ENCODE data around the gene CCNT1. TPM values are rescaled to one million over a fixed set of nuclear protein-coding genes. Genes with fewer than 3 reads are reported as not detected.
A peak's percentile ranks its signal among the peaks of the same experiment; 100 is the strongest.
"Not testable (repeated sequence)": the region's sequence is repeated elsewhere in the genome, so short reads cannot be mapped to it uniquely, and the experiment has no call there.

The CCNT1 gene
- polyA plus RNA-seq, 3 donors from 2014 or later, result 5.5 to 27.1 (median 9.6) TPM

GRCh38 chr12:48651681-48652080 lies 64.8 kb downstream of the CCNT1 start:
- Mint-ChIP-seq H3K4me1 (peaks cover 0 to 12% of the 10 kb centered on the region in 2 donors), H3K4me3 (no peak overlapping the region), H3K27ac (peak overlapping the region in 4 of 6 donors; percentile 9 to 67 (median 19)), H3K9me3 (no peaks in the 10 kb centered on the region), H3K36me3 (peaks cover 10 to 45% (median 19%) of the 10 kb centered on the region in 3 donors), H3K27me3 (ENCODE audit: low read depth in 3 of 3) (peaks cover 0 to 5% (median 0%) of the 10 kb centered on the region in 3 donors)
- no peak for DNase-seq

DNA sequence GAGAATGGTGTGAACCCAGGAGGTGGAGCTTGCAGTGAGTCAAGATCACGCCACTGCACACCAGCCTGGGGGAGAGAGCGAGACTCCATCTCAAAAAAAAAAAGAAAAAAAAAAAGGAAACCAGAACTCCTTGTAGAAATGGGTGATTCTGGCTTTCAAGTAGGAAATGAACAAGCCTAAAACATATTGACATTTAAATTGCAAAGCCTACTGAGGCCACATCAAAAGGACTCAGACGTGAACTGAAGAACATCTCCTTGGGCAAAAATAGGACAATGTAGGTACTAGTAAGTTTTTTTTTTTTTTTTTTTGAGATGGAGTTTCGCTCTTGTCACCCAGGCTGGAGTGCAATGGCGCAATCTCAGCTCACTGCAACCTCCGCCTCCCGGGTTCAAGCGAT lies 71.2 kb downstream of the CCNT1 start:
- not testable (repeated sequence) for H3K4me1 Mint-ChIP-seq; H3K4me3 Mint-ChIP-seq; H3K9me3 Mint-ChIP-seq; H3K27me3 Mint-ChIP-seq (ENCODE audit: low read depth in 3 of 3); H3K27ac Mint-ChIP-seq; DNase-seq
- H3K36me3 Mint-ChIP-seq, result peaks cover 12 to 26% (median 16%) of the 10 kb centered on the region in 3 donors

GRCh38 chr12:48643011-48643410 lies 73.5 kb downstream of the CCNT1 start:
- H3K36me3 Mint-ChIP-seq, result peaks cover 17 to 29% (median 21%) of the 10 kb centered on the region in 3 donors
- no peak overlapping the region for H3K4me3 Mint-ChIP-seq
- no peak for DNase-seq
- no peaks in the 10 kb centered on the region for H3K4me1 Mint-ChIP-seq
- no peaks in the 10 kb centered on the region for H3K27me3 Mint-ChIP-seq (ENCODE audit: low read depth in 3 of 3)
- no peak overlapping the region for H3K27ac Mint-ChIP-seq
- H3K9me3 Mint-ChIP-seq, result no peaks in the 10 kb centered on the region

DNA sequence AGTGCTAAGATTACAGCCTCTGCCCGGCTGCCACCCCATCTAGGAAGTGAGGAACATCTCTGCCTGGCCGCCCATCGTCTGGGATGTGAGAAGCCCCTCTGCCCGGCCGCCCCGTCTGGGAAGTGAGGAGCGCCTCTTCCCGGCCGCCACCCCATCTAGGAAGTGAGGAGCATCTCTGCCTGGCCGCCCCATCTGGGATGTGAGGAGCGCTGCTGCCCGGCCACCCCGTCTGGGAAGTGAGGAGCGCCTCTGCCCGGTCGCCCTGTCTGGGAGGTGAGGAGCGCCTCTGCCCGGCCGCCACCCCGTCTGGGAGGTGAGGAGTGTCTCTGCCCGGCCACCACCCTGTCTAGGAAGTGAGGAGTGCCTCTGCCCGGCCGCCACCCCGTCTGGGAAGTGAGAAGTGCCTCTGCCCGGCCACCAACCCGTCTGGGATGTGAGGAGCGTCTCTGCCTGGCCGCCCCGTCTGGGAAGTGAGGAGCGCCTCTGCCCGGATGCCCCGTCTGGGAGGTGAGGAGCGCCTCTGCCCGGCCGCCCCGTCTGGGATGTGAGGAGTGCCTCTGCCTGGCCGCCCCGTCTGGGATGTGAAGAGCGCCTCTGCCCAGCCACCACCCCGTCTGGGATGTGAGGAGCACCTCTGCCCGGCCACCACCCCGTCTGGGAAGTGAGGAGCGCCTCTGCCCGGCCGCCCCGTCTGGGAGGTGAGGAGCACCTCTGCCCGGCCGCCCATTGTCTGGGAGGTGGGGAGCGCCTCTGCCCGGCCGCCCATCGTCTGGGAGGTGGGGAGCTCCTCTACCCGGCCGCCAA lies 74.6 kb downstream of the CCNT1 start:
- DNase-seq; H3K4me3 Mint-ChIP-seq; H3K4me1 Mint-ChIP-seq; H3K27me3 Mint-ChIP-seq (ENCODE audit: low read depth in 3 of 3); H3K27ac Mint-ChIP-seq; H3K9me3 Mint-ChIP-seq: not testable (repeated sequence)
- peaks cover 14 to 26% (median 18%) of the 10 kb centered on the region in 3 donors for H3K36me3 Mint-ChIP-seq

DNA sequence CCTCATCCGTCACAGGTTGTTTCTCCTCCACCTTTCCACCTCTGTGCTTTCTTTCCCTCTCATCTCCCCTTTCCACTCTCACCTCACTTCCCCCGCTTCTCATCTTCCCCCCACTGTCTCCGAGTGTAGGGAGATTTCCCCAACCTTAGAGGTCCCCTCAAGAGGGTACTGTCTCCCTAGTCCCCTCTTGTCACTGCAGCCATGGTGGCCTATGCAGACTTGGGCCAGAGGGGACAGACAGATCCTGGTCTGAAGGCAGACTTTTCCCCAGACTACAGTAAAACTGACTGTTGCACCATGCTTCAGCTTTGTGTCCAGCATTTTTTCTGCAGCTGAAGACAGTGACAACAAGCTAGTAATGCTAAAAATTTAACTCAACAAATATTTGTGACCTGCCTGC lies 75.7 kb downstream of the CCNT1 start:
- no peak for DNase-seq
- peaks cover 14 to 26% (median 18%) of the 10 kb centered on the region in 3 donors for H3K36me3 Mint-ChIP-seq
- H3K4me1 Mint-ChIP-seq, result no peaks in the 10 kb centered on the region
- H3K4me3 Mint-ChIP-seq, result no peak overlapping the region
- H3K27ac Mint-ChIP-seq, result no peak overlapping the region
- no peaks in the 10 kb centered on the region for H3K27me3 Mint-ChIP-seq (ENCODE audit: low read depth in 3 of 3)
- no peaks in the 10 kb centered on the region for H3K9me3 Mint-ChIP-seq

GRCh38 chr12:48640428-48640827 lies 76.1 kb downstream of the CCNT1 start:
- no peaks in the 10 kb centered on the region for H3K4me1 Mint-ChIP-seq
- H3K9me3 Mint-ChIP-seq, result no peaks in the 10 kb centered on the region
- H3K27ac Mint-ChIP-seq, result no peak overlapping the region
- H3K27me3 Mint-ChIP-seq (ENCODE audit: low read depth in 3 of 3), result no peaks in the 10 kb centered on the region
- peaks cover 14 to 26% (median 18%) of the 10 kb centered on the region in 3 donors for H3K36me3 Mint-ChIP-seq
- DNase-seq, result no peak
- no peak overlapping the region for H3K4me3 Mint-ChIP-seq

Other genes with a start within 250 kb of the CCNT1 start
- gene ANP32D, start 244.1 kb downstream of the CCNT1 start, polyA plus RNA-seq, result not detected
- gene C12orf54, start 234.2 kb downstream of the CCNT1 start, polyA plus RNA-seq, result not detected
- not detected for gene OR8S1, start 191.1 kb downstream of the CCNT1 start, polyA plus RNA-seq
- gene LALBA, start 146.7 kb downstream of the CCNT1 start, polyA plus RNA-seq, result not detected
- 10 to 100 TPM; 36.7 to 51.4 (median 40.1) TPM for gene KANSL2, start 34.5 kb downstream of the CCNT1 start, polyA plus RNA-seq
- gene ADCY6, start 72.4 kb upstream of the CCNT1 start, polyA plus RNA-seq, result not detected
- gene CACNB3, start 101.8 kb upstream of the CCNT1 start, polyA plus RNA-seq, result 1 to 10 TPM in 2 of 3 donors, under 1 TPM in 1; 0.66 to 2.1 (median 1.4) TPM
- gene DDX23, start 135.5 kb upstream of the CCNT1 start, polyA plus RNA-seq, result 10 to 100 TPM; 27.7 to 76.6 (median 37.7) TPM
- gene RND1, start 149.2 kb upstream of the CCNT1 start, polyA plus RNA-seq, result 1 to 10 TPM in 1 of 3 donors, under 1 TPM in 1, not detected in 1; 0.63 to 1.7 TPM
- gene FKBP11, start 208.8 kb upstream of the CCNT1 start, polyA plus RNA-seq, result 100 to 1,000 TPM; 195 to 241 (median 226) TPM
- 10 to 100 TPM; 31.2 to 40.7 (median 37.2) TPM for gene ARF3, start 240.8 kb upstream of the CCNT1 start, polyA plus RNA-seq